ENCODE data around the gene UTP25.
"Not testable (repeated sequence)": the region's sequence is repeated elsewhere in the genome, so short reads cannot be mapped to it uniquely, and the experiment has no call there.

The UTP25 gene

DNA sequence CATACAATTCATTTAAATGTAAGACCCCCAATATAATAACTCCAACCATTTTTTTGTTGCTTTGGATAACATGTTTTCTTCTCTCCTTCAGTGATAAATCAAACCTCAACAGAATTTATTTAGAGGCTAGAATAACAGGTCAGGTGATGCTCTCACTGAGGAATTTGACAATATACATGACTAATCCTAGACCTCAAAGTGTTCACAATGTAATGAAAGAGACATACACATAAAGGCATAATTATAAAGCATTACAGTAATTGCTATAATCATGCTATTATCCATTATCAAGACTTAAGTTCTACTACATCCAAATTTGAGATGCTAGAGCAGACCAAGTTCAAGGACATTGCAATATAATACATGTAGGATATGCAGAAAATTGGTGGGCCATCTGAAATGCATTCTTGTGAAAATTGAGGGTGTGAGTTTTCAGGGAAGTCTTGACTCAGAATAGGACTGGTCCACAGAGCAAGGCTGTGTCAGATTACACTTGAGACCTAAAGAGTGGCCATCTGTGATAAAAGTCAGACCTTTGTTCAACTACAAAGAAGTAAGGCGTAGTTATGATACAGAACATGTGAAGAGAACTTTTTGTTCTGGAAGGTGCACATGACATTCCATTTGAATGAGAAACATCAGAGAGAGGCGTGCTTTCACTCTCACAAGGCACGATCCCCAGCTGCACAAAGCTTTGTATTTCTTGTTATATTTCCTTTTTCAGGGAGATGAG, 45.5 kb downstream of the UTP25 start:
- no peak for DNase-seq (ENCODE audit: low read depth)

DNA sequence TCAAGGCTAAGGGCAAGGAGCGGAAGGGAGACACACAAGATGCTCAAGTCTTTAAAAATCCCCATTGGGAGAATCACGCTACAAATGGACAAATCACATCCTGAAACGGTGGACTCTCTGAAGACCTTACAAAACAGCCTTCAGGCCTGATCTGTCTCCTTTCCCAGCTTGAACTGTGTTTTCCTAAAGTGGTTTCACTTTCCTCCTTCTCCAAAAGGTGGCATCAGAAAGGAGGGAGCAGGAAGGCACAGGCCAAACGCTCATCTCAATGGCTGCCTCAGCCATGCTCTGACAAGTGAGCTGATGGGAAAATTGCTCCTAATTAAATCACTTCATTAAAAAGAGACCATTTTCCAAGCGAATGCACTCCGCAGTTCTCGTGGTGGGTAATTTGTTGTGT, 47.7 kb downstream of the UTP25 start:
- no peak for DNase-seq (ENCODE audit: low read depth)

DNA sequence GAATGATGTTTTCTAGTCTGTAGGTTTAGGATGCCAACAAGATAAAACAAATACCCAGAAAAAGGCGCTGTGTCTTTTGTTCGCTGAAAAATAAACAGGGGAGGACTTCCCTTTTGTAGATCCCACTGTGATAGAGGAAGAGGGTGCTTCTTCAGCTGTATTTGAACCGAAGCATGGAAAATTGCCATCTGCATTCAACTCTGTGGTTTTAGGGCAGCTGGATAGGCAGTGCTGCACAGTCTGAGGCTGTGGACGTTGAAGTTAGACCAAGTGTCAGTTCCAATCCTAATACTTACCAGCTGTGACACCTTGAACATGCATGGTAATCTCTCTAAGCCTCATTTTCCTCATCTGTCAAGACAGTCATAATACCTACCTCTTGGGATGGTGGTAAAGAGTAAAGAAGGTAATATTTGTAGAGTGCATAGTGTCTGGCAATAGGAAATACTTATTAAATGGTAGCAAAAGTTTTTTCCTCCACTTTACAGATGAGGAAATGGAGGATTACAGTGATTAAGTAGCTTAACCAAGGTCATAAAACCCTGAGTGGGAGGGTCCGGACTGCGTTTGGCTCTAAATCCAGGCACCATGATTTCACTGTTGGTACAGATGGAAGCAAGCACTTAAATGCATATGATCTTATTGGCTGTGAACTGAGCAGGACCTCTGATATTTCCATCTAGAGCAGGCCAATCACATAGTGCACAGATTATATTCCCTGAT, 48.5 kb downstream of the UTP25 start:
- DNase-seq (ENCODE audit: low read depth) = no peak

DNA sequence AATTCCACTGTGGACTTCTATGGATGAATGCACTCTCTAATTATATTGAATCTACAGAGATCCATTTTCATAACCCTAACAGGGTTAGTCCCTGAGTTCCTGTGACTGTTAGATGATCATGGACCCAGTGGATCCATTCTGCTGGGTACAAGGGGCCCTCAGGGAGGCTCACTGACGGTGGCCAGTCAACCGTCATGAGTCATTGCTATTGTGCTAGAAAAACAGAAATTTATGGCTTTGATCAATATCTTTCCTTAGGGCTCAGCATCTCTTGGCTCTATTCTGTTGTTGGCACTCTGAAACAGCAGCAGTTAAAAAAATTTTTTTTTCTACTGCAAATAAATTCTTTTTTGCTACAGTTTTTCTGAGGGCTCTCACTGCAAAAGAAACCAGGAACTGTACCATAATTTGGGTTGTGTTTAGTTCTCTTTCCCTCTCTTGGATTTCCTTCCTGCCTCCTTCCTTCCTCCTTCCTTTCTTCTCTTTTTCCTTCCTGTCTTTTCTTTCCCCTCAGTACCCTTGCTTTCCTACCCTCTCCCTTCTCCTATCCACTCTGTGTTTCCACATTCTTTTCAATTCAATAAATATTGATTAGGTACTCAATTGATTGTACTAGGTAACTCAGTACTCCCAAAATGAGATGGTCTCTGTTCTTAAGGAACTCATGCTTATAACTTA, 49.5 kb downstream of the UTP25 start:
- no peak for DNase-seq (ENCODE audit: low read depth)

DNA sequence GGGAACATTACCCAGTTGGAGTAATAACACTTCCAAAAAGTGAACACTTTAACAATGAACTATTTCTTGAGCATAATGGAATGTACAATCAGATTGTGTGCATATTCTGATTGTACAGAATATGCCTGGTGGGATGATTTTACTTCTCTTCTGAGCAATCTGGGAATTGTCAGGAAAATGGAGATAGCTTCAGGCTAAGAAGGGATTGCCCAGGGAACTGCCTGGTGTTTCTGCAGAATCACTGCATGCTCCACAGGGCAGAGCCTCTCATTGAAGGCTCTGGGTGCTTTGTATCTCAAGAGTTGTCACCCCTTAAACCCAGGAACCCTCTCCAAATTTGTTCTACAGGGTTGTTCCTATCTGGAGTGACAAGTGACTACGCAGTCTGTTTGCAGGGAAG, 51.2 kb downstream of the UTP25 start:
- no peak for DNase-seq (ENCODE audit: low read depth)

DNA sequence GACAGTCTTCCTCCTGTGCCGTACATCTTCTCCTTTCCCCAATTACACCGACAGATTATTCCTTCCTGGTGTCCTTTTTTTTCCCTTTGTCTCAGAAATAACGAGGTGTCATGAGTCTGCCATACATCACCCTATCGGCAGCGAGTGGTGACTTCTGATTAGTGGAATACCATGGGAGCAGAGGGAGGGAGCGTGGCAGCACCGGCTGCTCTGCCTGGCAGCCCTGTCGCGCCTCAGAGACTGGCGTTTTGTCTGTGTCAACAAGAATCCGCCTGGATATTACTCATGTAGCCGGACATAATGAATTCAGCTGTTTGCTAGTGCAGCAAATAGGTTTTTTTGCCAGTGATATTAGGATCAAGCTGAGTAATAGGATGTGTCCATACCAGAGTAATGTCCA, 51.8 kb downstream of the UTP25 start:
- no peak for DNase-seq (ENCODE audit: low read depth)

DNA sequence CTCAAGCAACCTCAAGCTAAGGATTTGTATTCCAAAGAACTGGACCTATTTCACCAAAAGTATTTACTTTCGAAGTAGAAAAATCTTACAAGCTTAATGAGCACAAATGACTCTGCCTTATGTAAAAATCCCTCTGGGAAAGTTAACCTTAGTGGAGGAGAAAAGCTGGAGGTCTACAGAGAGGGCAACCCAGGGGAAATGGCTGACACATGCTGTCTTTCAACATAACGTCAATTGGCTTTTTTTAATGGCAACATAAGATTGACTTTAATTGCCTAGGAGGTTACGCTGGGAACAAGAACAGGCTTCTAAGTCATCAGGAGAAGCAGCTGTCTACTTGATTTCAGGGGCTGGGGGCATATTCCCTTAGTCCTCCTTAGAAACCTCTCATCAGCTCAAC, 52.3 kb downstream of the UTP25 start:
- DNase-seq (ENCODE audit: low read depth) = no peak

DNA sequence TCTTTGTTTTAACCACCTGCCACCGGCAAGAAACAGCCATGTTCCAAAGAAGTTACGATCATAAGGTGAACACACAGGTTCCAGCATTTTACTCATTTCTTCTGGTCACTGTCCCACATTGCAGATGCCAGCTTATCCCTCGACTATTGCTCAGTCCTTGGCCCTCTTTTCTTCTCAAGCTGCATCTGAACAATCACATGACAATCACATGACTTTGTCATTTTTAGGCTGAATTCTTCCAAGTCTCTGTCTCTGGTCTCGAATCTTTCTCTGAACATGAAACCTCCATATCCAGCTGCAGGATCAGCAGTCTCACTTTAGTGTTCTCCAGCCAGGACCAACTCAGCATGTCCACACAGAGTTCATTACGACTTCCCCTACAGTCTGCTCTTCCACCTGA, 53.8 kb downstream of the UTP25 start:
- DNase-seq (ENCODE audit: low read depth) = no peak

DNA sequence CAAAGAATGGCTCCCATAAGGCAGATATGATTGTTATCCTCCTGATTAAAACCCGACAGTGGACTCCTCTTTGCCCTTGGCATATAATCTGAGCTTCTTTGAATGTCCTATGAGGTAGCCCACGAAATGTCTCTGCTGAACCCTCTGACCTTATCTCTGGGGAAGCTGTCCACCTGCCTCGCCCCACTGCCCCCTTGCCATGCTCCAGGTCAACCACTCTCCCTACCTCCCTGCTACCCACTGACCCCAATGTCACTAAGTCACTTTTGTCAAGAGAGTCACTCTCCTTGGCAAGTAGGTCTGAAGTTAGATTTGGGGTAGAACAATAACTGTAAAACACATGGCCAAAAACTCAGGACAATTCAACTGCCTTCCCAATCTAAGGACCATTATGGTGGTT, 54.5 kb downstream of the UTP25 start:
- DNase-seq (ENCODE audit: low read depth) = no peak

DNA sequence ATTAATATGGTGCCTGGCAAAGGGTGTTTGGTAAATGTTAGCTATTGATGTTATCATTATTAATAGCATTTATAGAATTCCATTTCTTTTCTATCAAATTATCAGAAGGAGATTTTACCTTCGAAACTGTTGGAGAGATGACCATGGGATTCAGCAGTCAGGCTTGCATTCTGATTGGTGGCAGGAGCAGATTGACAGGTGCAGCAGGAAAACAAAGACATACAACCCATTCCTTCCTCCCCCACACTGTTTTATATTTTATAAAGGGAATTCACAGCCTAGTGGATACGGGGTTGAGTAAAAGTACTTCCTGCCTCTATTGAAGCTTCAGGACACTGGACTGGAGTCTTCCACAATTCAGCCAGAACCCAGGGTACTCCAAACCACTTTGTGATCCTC, 55.2 kb downstream of the UTP25 start:
- no peak for DNase-seq (ENCODE audit: low read depth)

DNA sequence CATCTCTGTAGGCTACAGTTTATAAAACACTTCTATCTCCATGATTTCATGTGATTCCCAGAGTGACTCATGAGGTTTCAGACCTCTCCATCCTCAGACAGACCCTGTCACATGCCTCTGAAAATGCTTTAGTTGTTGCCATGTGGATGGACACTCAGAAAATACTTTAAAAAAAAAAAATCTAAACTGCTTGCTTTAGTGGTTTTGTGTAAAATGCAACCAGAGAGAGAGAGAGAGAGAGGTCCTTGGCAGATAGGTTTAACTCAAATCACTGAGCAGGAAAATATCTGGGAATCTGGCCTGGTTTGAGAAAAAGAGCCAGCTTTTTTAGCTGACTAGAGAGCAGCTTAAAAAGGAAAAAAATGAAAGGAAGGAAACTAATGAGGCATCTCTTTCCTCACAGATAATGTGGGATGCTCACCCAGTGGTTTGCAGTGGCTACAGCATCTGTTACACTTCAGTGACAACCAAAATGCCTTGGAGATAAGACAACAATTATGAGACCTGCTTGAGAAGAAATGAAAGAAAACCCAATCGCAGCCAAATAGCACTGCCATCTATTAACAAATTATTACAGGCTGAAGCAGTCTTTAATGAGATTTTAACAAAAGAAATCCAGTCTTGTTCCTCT, 55.7 kb downstream of the UTP25 start:
- DNase-seq (ENCODE audit: low read depth) = no peak

DNA sequence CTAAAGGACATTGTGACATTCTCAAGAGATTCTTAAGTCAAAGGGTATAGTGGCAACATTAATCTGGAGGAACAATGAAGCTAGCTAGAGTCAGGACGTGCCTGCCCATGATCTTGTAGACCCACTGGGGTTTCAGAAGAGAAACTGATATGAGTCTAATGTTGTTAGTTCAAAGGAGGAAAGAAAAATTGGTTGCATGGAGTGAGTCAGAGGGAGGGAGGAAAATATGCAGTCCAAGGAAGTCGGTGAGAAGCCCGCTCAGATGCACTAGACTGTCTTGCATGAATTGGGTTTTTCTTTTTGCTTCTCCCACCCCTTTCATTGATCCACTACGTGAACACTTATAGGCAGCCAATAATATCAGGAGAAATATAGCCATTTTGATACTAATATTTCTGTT, 56.5 kb downstream of the UTP25 start:
- no peak for DNase-seq (ENCODE audit: low read depth)

DNA sequence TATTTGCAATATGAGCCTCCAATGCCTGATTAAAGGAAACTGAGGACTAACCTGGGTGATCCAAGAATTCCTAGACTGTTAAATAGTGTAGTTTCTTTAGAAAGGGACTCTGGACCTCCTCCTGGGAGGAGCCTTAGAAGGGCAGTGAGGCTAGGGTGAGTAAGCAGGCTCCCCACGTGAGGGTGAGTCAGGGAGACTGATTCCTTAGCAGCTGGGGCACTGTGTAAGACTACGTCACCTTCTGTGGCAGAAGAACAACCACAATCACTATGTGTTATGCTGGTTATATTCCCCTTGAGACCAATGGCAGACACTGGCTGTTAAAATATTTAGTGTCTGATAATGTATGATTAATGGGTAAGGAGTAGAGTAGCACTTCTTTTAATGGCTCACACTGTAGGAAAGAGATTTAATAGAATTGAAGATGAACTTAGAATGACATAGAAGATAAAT, 56.9 kb downstream of the UTP25 start:
- DNase-seq (ENCODE audit: low read depth) = no peak

DNA sequence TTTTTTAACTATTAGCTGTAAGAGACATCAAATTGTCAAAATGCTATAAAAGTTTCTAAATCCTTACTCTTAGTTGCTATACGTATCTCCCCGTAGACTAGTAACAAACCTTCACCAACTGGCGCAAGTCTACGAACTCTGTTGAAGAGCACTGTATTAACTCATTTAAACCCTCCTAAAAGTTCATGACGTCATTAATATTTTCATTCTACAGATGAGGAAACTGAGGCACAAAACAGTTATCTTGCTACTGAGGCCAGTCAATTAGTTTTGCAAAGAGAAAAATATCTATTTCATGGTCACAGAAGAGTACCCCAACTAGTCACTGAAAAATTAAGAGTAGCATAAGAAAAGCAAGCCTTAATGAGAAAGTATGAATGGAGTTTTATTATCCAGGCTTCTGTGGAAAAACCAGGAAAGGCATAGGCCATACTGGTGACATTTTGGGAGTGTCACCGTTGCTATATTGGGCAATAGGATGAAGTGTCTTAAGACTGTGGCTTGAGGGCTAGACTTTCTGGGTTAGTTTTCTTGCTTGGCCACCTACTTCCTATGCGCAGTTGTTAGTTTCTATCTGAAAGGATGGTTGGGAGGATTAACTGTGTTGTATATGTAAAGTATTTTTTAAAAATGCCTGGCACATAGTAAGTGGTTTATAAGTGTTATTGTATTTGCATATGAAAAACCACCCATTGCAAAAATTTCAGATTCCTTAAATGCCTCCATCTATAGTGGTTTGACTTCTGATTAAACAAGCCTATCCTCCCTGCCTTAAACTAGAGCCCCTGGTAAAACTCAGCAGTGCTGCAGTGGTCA, 57.8 kb downstream of the UTP25 start:
- no peak for DNase-seq (ENCODE audit: low read depth)

DNA sequence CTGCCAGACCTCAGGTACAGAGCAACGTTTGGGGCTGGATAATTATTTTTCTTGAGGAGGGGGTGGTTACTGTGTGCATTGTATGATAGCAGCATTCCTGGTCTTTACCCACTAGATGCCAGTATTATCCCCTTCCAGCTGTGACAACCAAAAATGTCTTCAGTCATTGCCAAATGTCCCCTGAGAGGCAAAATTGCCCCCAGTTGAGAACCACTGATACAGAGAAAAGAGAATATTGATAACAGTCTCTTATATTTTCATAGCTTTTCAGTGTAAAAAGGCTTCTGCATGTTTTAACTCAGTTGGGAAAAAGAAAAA, 58.4 kb downstream of the UTP25 start:
- DNase-seq (ENCODE audit: low read depth) = no peak

DNA sequence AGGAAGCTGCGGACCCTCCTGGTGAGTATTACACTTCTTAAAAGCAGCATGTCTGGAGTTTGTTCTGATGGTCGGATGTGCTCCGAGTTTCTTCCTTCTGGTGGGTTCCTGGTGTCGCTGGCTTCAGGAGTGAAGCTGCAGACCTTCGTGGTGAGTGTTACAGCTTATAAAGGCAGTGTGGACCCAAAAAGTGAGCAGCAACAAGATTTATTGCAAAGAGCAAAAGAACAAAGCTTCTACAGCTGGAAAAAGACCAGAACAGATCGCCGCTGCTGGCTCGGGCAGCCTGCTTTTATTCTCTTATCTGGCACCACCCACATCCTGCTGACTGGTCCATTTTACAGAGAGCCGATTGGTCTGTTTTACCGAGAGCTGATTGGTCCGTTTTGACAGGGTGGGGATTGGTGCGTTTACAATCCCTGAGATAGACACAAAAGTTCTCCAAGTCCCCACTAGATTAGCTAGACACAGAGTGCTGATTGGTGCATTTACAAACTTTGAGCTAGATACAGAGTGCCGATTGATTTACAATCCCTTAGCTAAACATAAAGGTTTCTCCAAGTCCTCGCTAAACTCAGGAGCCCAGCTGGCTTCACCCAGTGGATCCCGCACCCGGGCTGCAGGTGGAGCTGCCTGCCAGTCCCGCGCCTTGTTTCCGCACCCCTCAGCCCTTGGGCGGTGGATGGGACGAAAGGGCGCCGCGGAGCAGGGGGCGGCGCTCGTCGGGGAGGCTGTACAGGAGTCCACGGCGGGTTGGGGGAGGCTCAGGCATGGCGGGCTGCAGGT, 60.7 kb downstream of the UTP25 start:
- DNase-seq (ENCODE audit: low read depth) = not testable (repeated sequence)

DNA sequence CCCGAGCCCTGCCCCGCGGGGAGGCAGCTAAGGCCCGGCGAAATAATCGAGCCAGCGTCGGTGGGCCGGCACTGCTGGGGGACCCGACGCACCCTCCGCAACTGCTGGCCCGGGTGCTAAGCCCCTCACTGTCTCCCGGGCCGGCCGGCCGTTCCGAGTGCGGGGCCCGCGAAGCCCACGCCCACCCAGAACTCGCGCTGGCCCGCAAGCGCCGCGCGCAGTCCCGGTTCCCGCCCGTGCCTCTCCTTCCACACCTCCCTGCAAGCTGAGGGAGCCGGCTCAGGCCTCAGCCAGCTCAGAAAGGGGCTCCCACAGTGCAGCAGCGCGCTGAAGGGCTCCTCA, 61.3 kb downstream of the UTP25 start:
- no peak for DNase-seq (ENCODE audit: low read depth)

DNA sequence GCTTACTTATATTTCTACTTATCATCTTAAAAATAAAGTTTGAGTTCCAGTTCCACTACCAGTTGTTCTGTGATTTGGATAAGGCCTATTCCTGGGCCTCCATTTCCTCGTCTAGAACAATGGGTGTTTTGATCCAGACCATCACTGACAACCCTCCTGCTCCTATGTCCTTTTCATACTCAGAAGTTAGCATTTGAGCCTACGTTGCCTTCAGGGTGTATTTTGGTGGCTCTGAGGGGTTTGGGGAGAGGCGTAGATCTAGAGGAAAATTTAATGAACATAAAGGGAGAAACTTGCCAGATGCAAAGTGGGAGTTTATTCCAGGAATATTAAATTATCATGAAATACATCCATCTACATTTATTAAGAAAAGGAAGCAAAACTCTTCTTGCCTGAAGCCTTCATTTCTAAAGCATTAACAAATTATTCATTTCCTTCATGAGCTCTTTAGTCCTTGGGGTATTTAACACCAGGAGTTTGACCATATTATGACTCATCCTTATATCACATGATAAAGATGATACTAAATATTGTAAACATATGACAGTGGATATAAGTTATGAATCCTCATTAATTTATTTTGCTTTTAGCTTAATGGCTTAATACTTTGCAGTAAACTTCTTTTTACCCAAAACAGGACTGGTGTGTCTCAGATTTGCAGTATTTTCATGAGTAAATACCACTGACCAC, 63.0 kb downstream of the UTP25 start:
- no peak for DNase-seq (ENCODE audit: low read depth)

DNA sequence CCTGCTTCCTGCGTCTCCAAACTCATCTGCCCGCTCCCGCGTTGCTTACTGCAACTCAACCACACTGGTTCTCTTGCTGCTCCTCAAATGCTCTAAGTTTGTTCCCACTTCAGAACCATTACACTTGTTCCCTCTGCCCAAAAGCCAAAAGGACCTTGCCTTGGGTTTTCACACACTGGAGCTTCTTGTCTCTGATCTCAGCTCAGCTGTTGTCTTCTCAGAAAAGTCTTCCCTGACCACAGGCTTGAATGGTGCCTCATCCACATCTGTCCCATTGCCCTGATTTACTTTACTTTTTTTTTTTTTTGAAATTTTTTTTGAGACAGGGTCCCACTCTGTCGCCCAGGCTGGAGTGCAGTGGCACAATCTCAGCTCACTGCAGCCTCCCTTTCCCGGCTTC, 66.0 kb downstream of the UTP25 start:
- no peak for DNase-seq (ENCODE audit: low read depth)

DNA sequence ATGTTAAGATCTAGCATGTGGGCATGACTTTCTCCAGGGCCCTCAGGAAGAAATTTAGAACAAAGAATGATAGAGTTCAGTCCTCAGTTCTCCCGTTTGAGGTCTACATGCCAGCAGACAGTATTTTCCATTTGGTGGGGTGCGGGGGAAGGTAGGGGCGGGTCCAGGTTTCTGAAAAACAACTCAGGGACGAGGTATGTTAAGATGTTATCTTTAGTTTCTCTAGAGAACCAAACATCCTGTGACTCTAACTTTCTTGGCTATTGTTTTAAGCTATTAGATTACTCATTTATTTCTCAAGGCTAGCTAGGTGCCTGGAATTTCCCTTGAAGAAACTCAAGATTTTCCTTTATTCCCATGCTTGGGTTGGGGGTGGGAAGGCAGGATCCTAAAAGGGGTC, 67.9 kb downstream of the UTP25 start:
- no peak for DNase-seq (ENCODE audit: low read depth)

DNA sequence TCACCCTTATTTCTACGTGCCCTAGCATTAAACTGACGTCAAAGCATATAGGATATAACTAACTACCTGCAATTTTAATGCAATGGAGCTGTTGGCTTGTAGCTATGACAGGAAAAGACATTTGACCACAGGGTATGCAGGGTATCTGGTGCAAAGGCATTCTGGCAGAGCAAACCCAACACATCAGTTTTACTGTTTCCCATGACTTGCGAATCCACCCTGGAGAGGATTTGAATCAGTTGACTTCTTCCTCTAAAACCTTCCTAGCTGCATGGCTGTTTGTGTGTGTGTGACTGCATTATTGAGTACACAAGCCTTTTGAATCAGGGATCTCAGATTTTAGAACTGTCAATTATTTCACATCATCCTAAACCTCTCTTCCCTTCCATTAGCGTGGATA, 68.6 kb downstream of the UTP25 start:
- no peak for DNase-seq (ENCODE audit: low read depth)
